Fibroblast of pulmonary artery (primary cell): ENCODE results near the gene S100A13.
"Not testable (repeated sequence)": the region's sequence is repeated elsewhere in the genome, so short reads cannot be mapped to it uniquely, and the experiment has no call there.

Experiments
- DNase-seq: peaks from one replicate; pipeline ENCODE4 v3.0.0-alpha.2; 2010; ENCODE audit warnings: low read depth
- H3K4me3 ChIP-seq: replicated peaks from 2 replicates; pipeline ENCODE4 v1.5.1; 2011; ENCODE audit warnings: low read depth, mild to moderate bottlenecking, control low read depth, low read length, moderate library complexity
- TF ChIP-seq, protein P1 (sequence below): IDR thresholded peaks from 2 replicates; pipeline ENCODE4 v1.5.1; 2011; ENCODE audit warnings: mild to moderate bottlenecking, control low read depth, low read length, inconsistent platforms; ENCODE audit errors: missing control alignments

Gene S100A13

DNA sequence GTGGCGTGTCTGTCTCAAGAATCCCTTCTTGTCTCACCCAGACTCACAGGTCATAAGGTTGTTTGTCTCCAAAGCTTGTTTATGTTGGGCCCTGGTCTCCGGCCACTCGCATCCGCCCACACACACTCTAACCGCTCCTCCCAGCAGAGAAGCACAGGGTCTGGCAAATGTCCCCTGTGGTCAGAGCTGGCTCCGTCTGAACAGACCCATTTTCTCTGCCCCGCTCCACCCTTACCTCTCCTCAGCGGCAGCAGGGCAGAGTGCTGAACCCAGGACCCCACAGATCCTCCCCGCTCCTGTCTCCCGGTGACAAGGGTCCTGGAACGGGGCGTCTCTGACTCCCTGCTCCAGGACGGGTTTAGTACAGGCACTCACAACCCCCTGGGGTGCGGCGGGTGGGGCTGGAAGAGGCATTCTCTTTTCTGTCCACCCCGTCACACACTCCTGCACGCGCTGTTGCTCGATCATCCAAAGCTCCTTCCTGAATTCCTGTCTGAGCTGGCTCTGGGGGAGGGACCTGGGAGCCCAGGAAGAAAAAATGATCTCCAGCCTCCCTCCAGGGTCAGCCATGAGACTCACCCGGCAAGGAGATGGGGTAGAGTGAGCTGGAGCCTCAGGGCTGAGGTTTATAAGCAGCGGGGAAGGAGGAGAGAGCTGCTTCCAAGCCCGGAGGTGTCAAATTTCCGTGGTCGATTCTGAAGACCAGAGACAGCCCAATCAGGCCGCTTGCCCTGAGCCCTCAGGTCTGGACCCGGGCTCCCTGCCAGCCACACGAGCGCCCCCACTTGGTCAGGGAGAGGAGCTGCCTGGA lies at the start of gene S100A13:
Gene S100A13, minus strand, starts transcription at position 602 of the 811 bp plus-strand sequence. CDS start 1,033 bp downstream, outside the sequence.
- H3K4me3 ChIP-seq = peak within 1 kb of the TSS; percentile 76
- TF ChIP-seq, protein P1, sequence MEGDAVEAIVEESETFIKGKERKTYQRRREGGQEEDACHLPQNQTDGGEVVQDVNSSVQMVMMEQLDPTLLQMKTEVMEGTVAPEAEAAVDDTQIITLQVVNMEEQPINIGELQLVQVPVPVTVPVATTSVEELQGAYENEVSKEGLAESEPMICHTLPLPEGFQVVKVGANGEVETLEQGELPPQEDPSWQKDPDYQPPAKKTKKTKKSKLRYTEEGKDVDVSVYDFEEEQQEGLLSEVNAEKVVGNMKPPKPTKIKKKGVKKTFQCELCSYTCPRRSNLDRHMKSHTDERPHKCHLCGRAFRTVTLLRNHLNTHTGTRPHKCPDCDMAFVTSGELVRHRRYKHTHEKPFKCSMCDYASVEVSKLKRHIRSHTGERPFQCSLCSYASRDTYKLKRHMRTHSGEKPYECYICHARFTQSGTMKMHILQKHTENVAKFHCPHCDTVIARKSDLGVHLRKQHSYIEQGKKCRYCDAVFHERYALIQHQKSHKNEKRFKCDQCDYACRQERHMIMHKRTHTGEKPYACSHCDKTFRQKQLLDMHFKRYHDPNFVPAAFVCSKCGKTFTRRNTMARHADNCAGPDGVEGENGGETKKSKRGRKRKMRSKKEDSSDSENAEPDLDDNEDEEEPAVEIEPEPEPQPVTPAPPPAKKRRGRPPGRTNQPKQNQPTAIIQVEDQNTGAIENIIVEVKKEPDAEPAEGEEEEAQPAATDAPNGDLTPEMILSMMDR = peak; percentile 66
- DNase-seq = peak; percentile 96

DNA sequence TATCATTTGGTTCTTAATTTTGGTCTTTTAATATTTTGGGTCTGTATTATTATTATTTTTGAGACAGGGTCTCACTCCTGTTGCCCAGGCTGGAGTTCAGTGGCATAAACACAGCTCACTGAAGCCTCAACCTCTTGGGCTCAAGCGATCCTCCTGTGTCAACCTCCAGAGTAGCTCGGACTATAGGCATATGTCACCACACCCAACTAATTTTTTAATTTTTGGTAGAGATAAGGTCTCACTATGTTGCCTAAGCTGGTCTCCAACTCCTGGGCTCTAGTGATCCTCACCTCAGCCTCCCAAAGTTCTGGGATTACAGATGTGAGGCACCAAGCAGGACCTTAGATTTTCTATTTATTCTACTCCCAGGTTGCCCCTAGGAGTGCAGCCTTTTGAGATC lies 46.2 kb upstream of the S100A13 start:
- no peak for DNase-seq
- TF ChIP-seq, protein P1 = no peak
- H3K4me3 ChIP-seq = no peak overlapping the region

DNA sequence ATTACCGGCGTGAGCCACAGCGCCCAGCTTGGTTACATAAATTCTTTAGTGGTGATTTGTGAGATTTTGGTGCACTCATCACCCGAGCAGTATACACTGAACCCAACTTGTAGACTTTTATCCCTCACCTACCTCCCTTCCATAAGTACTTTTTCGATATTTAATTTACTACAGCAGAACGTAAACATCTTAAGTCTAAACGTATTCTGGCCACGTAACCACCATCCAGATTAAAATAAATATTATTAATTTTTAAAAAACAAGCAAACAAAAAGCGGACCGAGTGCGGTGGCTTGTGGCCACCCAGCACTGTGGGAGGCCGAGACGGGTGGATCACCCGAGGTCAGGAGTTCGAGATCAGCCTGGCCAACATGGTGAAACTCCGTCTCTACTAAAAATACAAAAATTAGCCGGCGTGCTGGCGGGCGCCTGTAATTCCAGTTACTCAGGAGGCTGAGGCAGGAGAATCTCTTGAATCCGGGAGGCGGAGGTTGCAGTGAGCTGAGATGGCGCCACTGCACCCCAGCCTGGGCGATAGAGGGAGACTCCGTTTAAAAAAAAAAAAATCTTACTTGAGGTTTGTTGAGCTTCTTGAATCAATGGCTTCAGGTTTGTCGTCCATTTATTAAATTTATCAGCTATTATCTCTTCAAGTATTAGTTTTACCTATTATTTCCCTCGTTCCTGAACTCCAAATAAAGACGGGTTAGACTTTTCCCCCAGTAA lies 44.5 kb upstream of the S100A13 start:
- H3K4me3 ChIP-seq = peak overlapping the region; percentile 58
- DNase-seq = not testable (repeated sequence)

DNA sequence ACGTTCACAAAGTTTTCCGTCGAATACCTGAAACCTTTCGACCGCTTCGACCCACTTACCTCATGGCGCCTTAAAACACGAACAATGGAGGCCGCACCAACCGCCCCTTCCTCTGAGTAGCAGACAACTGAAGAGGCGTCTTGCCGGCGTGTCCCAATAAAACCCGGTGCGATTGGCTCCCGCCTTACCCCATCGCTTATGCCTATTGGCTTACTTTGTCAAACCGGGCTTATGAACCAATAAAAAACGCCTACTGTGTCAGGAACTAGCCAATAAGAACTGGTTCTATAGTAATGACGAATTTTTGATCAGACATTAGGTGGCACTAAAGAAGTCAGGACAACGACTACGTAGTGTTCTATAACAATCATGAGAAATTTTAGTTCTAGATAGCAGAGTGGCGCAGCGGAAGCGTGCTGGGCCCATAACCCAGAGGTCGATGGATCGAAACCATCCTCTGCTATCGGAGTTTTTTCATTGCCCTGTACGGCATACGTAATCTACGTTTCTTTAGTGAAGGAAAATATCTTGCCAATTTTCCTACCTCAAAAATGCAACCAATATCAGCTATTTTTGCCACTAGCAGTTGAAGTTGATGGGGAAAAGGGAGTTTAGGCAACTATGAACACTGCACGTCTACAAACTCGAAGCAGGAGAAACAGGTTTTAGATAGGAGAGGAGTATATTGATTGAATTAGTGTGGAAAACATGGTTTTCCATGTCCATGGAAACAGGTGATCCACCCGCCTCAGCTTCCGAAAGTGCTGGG lies 43.7 kb upstream of the S100A13 start, which contains the start of gene ILF2:
Gene ILF2, minus strand, starts transcription at position 135 of the 769 bp plus-strand sequence. Its CDS starts 71 bp downstream, at position 64.
- H3K4me3 ChIP-seq = peak within 1 kb of the TSS; percentile 95
- TF ChIP-seq, protein P1 = peak; percentile 29

DNA sequence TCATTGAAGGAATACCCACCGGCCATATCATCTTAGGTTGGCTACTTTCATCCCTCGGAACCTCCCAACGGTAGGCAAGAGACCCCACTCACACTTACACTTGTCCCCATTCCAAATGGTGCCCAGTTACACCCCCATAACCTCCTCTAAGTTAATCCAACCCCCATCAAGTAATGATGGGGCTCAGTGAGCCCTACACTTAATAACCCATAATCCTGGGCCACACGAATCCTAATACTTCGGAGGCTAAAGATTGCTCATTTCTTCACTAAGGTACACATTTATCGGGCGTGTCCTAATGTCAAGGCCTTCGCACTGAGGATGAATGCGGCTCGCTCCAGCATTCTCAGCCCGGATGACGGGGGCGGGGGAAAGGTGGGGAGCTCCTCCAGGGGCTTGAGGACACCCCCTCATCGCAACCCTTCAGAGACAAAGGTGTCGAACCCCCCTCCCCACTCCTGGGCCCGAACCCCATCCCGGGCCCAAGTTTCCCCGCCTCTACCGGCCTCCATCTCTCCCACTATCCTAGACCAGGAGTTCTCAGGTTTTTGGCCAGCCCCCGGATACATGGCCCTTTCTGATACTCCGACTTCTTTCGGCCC lies 43.1 kb upstream of the S100A13 start:
- H3K4me3 ChIP-seq = peak overlapping the region; percentile 95
- DNase-seq = no peak
- TF ChIP-seq, protein P1 = no peak

More for the DNA sequence above, 43.7 kb upstream of the S100A13 start, which contains the start of gene ILF2:
- DNase-seq = peak; percentile 100

DNA sequence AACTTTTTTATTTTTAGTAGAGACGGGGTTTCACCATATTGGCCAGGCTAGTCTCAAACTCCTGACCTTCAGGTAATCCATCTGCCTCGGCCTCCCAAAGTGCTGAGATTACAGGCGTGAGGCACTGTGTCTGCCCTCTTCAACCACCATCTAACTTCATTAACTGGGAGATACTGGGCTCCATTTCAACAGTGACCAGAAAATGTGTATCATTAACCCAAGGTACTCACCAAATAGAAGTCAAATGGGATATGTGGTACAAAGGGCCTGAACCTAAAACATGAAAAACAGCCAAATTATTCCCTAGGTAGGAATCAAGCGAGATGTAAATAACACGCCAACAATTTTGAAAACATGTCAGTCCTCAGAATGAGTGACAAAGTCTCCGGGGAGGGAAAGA lies 42.3 kb upstream of the S100A13 start:
- no peak for DNase-seq
- peak overlapping the region; percentile 95 for H3K4me3 ChIP-seq
- TF ChIP-seq, protein P1 = no peak

DNA sequence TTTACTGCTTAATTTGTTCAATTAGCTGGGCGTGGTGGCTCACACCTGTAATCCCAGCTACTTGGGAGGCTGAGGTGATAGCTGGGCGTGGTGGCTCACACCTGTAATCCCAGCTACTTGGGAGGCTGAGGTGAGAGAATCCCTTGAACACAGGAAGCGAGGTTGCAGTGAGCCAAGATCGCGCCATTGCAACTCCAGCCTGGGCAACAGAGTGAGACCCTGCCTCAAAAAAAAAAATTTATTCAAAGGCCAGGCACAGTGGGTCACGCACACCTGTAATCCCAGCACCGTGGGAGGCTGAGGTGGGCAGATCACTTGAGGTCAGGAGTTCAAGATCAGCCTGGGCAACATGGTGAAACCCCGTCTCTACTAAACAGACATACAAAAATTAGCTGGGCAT lies 41.4 kb upstream of the S100A13 start:
- not testable (repeated sequence) for DNase-seq, H3K4me3 ChIP-seq
